GM23338 (cell line): ENCODE results near the gene COL1A2.

Source experiments
- CTCF ChIP-seq, 2 experiments: fragments of 200-600 bp in 1 of 2; sonication (generic) in 1 of 2; conservative IDR thresholded peaks; 2 replicates each; pipeline versions ENCODE4 v1.5.1 to v1.6.1; 2016 to 2017; ENCODE audit warnings: antibody characterized with exemption in 2 of 2, low read depth in 2 of 2, mild to moderate bottlenecking in 2 of 2, moderate library complexity in 1 of 2
- EZH2 ChIP-seq: fragments of 200-600 bp; sonication (generic); IDR thresholded peaks from one replicate; pipeline ENCODE4 v1.8.0; 2017; ENCODE audit warnings: antibody characterized with exemption, mild to moderate bottlenecking, low read depth; ENCODE audit not compliant: unreplicated experiment
- REST ChIP-seq: IDR thresholded peaks from one replicate; pipeline ENCODE4 v1.6.1; 2018; ENCODE audit warnings: antibody characterized with exemption; ENCODE audit not compliant: unreplicated experiment

DNA sequence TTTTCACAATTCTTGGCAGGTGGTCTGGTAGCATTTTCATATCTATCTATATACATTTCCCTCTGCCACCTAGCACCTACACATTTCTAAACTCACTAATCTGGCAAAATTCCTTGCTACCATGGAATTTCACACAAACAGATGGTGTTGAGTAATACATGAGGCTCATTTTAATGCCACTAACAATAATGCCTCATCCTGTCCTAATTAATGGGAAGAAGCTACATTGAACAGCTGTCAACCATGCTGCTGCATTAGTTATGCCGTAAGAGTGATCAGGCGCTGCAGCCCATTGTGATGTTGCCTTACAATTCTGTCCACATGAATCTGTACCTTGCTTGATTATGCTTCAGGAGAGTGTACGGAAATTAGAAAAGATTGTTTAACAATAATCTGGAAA is 23.2 kb downstream of the COL1A2 start:
- TF ChIP-seq CTCF (conservative IDR thresholded peaks at IDR 0.05; ENCODE audit: low read depth in 2 of 2) (no peak), REST (no peak), EZH2 (no peak)
